ENCODE data around the gene IDE. TPM values are rescaled to one million over a fixed set of nuclear protein-coding genes. Genes with fewer than 3 reads are reported as not detected.

The IDE gene
- total RNA-seq, 1 donor from 2014 or later: 26.3 TPM

DNA sequence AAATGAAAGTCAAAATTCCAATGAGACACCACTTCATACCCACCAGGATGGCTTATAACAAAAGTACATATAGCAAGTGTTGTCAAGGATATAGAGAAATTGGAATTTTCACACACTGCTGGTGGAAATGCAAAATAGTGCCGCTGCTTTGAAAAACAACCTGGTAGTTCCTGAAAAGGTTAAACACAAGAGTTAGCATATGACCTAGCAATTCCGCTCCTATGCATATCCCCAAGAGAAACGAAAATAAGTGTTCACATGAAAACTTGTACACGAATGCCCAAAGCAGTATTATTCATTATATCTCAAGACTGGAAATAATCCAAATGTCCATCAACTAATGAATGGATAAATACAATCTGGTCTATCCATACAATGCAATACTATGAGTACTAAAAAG is 14.8 kb downstream of the IDE start:
- intact Hi-C loops (cut with DNase I): no loop called here
- TF ChIP-seq, protein P1, sequence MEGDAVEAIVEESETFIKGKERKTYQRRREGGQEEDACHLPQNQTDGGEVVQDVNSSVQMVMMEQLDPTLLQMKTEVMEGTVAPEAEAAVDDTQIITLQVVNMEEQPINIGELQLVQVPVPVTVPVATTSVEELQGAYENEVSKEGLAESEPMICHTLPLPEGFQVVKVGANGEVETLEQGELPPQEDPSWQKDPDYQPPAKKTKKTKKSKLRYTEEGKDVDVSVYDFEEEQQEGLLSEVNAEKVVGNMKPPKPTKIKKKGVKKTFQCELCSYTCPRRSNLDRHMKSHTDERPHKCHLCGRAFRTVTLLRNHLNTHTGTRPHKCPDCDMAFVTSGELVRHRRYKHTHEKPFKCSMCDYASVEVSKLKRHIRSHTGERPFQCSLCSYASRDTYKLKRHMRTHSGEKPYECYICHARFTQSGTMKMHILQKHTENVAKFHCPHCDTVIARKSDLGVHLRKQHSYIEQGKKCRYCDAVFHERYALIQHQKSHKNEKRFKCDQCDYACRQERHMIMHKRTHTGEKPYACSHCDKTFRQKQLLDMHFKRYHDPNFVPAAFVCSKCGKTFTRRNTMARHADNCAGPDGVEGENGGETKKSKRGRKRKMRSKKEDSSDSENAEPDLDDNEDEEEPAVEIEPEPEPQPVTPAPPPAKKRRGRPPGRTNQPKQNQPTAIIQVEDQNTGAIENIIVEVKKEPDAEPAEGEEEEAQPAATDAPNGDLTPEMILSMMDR (IDR thresholded peaks at IDR 0.05): no peak
- Histone ChIP-seq H3K9me3 (peaks cover 9% of the 10 kb centered on the region), H3K4me1 (no peaks in the 10 kb centered on the region), H3K27me3 (ENCODE audit: low read depth) (no peaks in the 10 kb centered on the region), H3K4me3 (no peak overlapping the region), H3K36me3 (peaks cover 51% of the 10 kb centered on the region), H3K27ac (no peak overlapping the region)
- DNase-seq (no peak), ATAC-seq (no peak)

DNA sequence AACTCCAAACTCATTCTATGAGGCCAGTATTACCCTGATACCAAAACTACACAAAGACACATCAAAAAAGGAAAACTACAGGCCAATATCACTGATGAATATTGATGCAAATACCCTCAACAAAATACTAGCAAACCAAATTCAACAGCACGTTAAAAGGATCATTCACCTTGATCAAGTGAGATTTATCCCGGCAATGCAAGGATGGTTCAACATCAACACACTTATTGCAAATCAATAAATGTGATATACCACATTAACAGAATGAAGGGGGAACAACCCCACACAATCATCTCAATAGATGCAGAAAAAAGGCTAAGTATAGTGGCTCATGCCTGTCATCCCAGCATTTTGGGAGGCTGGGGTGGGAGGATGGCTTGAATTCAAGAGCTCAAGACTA is 19.9 kb downstream of the IDE start:
- no peaks in the 10 kb centered on the region for H3K4me1 ChIP-seq
- ATAC-seq (no peak), DNase-seq (no peak)
- TF ChIP-seq, protein P1 (IDR thresholded peaks at IDR 0.05): no peak
- intact Hi-C loops (cut with DNase I): no loop called here
- H3K27me3 ChIP-seq (ENCODE audit: low read depth): no peaks in the 10 kb centered on the region
- peaks cover 8% of the 10 kb centered on the region for H3K9me3 ChIP-seq
- H3K36me3 ChIP-seq: peaks cover 46% of the 10 kb centered on the region
- no peak overlapping the region for H3K27ac ChIP-seq
- no peak overlapping the region for H3K4me3 ChIP-seq

DNA sequence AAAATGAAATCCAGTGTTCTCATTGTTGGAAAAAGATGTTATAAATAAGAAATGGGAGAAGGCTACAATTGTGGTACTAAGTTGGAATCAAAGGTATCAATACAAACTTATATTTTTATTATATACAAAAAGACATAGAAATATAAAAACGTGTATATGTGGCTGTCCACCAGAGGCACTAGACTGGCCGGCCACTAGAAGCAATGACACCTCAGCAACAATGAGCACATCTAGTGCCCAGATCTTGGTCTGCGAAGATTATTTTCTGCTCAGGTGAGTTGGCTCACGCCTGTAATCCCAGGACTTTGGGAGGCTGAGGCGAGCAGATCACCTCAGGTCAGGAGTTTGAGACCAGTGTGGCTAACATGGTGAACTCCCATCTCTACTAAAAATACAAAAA is 21.6 kb downstream of the IDE start:
- Histone ChIP-seq H3K9me3 (peaks cover 8% of the 10 kb centered on the region), H3K27me3 (ENCODE audit: low read depth) (no peaks in the 10 kb centered on the region), H3K4me1 (no peaks in the 10 kb centered on the region), H3K4me3 (no peak overlapping the region), H3K36me3 (peaks cover 41% of the 10 kb centered on the region), H3K27ac (no peak overlapping the region)
- DNase-seq (no peak), ATAC-seq (no peak)
- TF ChIP-seq, protein P1 (IDR thresholded peaks at IDR 0.05): no peak
- intact Hi-C loops (cut with DNase I): no loop called here

DNA sequence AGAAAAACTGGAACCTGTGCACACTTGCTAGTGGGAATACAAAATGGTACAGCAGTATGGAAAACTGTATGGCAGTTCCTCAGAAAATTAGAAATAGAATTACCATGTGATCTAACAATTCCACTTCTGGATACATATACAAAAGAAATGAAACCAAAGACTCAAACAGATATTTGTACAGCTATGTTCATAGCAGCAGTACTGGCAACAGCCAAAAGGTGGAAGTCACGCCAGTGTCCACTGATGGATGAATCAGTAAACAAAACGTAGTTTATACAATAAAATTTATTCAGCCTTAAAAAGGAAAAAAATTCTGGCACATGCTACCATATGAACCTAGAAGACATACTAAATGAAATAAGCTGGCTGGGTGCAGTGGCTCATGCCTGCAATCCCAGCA is 23.0 kb downstream of the IDE start:
- Histone ChIP-seq H3K27ac (no peak overlapping the region), H3K4me1 (no peaks in the 10 kb centered on the region), H3K9me3 (peaks cover 8% of the 10 kb centered on the region), H3K27me3 (ENCODE audit: low read depth) (no peaks in the 10 kb centered on the region), H3K36me3 (peaks cover 29% of the 10 kb centered on the region), H3K4me3 (no peak overlapping the region)
- intact Hi-C loops (cut with DNase I): no loop called here
- TF ChIP-seq, protein P1 (IDR thresholded peaks at IDR 0.05): no peak
- DNase-seq: no peak
- no peak for ATAC-seq

DNA sequence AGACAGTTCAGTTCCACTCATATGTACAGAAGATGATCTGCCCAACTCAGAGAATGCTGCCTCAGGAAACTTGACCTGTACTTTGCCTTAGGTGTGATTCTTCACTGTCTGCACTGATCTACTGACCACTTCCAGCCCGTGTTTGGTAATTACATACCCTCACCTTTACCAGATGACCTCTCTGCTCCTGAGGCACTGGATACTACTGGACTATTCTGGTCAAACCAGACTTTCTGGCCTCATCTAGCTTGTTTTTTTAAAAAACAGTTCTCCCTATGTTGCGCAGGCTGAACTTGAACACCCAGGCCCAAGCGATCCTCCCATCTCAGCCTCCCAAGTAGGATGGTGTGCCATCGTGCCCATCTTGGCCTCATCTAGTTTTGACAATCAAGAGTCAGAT is 26.2 kb downstream of the IDE start:
- Histone ChIP-seq H3K4me1 (peaks cover 11% of the 10 kb centered on the region), H3K27ac (no peak overlapping the region), H3K27me3 (ENCODE audit: low read depth) (no peaks in the 10 kb centered on the region), H3K36me3 (peaks cover 15% of the 10 kb centered on the region), H3K4me3 (no peak overlapping the region), H3K9me3 (no peaks in the 10 kb centered on the region)
- intact Hi-C loops (cut with DNase I): no loop called here
- TF ChIP-seq, protein P1 (IDR thresholded peaks at IDR 0.05): no peak
- no peak for ATAC-seq
- no peak for DNase-seq

DNA sequence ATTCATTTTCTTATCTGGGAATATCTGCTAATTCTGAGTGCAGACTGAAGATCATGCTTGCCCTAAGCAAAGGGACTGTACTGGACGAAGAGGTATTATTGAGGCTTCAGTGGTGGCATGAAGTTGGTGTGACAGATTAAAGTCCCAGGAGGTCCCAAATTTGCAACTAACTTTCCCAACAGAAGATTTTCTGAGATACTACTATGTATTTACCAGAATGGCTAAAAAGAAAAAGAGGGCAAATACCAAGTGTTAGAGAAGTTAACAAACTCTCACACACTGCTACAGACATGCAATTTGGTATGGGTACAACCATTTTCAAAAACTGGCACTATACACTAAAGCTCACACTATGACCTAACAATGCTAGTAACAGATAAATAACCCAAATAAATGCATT is 28.3 kb downstream of the IDE start:
- intact Hi-C loops (cut with DNase I): no loop called here
- no peak for ATAC-seq

More for the DNA sequence above, 28.3 kb downstream of the IDE start:
- Histone ChIP-seq H3K27ac (no peak overlapping the region), H3K27me3 (ENCODE audit: low read depth) (no peaks in the 10 kb centered on the region), H3K4me1 (peaks cover 11% of the 10 kb centered on the region), H3K9me3 (no peaks in the 10 kb centered on the region), H3K4me3 (no peak overlapping the region), H3K36me3 (peaks cover 9% of the 10 kb centered on the region)
- TF ChIP-seq, protein P1 (IDR thresholded peaks at IDR 0.05): no peak
- DNase-seq: no peak

Data from lower lobe of right lung (tissue), 2 donors.